GM15510 (cell line): ENCODE data around the gene SLC25A18.

ENCODE experiments used
- POLR2A ChIP-seq: IDR thresholded peaks from 3 replicates; pipeline ENCODE4 v1.6.1; 2011; ENCODE audit warnings: borderline replicate concordance; ENCODE audit not compliant: insufficient read length; ENCODE audit errors: extremely low read depth

The SLC25A18 gene

GRCh38 chr22:17628406-17629172 is 65.3 kb downstream of the SLC25A18 start, which contains the start of gene ATP6V1E1:
Gene ATP6V1E1 (minus strand): TSS chr22:17628749. CDS start chr22:17628635, 114 bp downstream.
- peak; percentile 71 for TF ChIP-seq POLR2A

- no peak for TF ChIP-seq POLR2A
Observed at GRCh38 chr22:17629173-17629489, 65.8 kb downstream of the SLC25A18 start.

- no peak for TF ChIP-seq POLR2A
Observed at GRCh38 chr22:17629641-17630040, 66.3 kb downstream of the SLC25A18 start.

GRCh38 chr22:17631076-17631565 is 67.8 kb downstream of the SLC25A18 start:
- TF ChIP-seq POLR2A, result no peak

GRCh38 chr22:17633217-17633997 is 70.1 kb downstream of the SLC25A18 start:
- no peak for TF ChIP-seq POLR2A

- no peak for TF ChIP-seq POLR2A
Observed at GRCh38 chr22:17633998-17634323, 70.7 kb downstream of the SLC25A18 start.

GRCh38 chr22:17634696-17635095 is 71.4 kb downstream of the SLC25A18 start:
- no peak for TF ChIP-seq POLR2A

- no peak for TF ChIP-seq POLR2A
Observed at GRCh38 chr22:17637490-17638181, 74.3 kb downstream of the SLC25A18 start.

- no peak for TF ChIP-seq POLR2A
Observed at GRCh38 chr22:17638182-17638431, 74.8 kb downstream of the SLC25A18 start.

- peak; percentile 97 for TF ChIP-seq POLR2A
Observed at GRCh38 chr22:17638432-17639246, 75.3 kb downstream of the SLC25A18 start, which contains the start of gene BCL2L13. Gene BCL2L13 (plus strand): TSS chr22:17638757. CDS start chr22:17655712, 16,955 bp downstream.

- peak; percentile 40 for TF ChIP-seq POLR2A
Observed at GRCh38 chr22:17639247-17639741, 76.0 kb downstream of the SLC25A18 start.
